KBM-7 (cell line): ENCODE data around the gene PDE1C.
A peak's percentile ranks its signal among the peaks of the same experiment; 100 is the strongest.
"Not testable (repeated sequence)": the region's sequence is repeated elsewhere in the genome, so short reads cannot be mapped to it uniquely, and the experiment has no call there.

ENCODE experiments used
- DNase-seq: peaks from one replicate; pipeline ENCODE4 v3.0.0-alpha.2; 2015
- in situ Hi-C: fragments of 300-500 bp; cut with MboI; formaldehyde crosslinking; loops from 2 replicates; pipeline ENCODE4 v1.14.3; 2020; ENCODE audit warnings: low sequenced_read_pairs, low pct_unique_long_range_greater_than_20kb, mixed read lengths

The PDE1C gene

DNA sequence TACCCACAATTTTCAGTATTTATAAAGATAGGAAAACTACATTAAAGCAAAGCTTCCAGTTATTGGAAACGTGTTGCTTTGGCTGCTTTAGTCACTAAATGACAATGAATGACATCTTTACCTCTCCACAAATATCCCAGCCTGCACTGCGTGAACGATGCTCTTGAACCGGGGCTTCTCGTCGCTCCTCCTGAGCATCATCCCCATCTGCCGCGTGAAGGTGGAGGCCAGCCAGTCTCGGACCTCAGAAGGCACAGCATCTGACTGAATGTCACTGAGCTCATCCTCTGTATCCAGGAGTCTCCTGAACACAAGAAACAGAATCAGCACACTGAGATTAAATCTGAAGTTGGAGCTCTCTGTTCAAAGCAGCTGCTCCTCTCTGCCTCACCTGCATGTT is 191.3 kb downstream of the PDE1C start:
- in situ Hi-C loops, result no loop called here
- no peak for DNase-seq

DNA sequence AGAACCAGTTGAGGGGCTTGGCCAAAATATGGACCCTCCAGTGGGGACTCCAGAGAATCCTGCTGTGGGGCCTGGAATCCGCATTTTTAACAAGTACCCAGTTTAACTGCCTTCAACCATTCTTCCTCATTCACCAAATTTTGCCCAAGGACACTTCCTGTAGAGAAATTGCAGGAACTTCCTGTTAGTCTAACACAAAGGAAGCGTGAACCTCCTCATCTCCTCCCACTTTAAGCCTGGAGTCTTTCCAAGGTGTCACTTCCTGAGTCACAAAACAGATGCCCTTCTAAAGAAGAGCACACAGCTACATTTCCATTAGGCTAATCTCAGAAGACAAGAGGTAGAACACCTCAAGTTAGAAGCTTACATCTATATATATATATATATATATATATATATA is 194.8 kb downstream of the PDE1C start:
- in situ Hi-C loops, result no loop called here
- DNase-seq, result peak; percentile 89

DNA sequence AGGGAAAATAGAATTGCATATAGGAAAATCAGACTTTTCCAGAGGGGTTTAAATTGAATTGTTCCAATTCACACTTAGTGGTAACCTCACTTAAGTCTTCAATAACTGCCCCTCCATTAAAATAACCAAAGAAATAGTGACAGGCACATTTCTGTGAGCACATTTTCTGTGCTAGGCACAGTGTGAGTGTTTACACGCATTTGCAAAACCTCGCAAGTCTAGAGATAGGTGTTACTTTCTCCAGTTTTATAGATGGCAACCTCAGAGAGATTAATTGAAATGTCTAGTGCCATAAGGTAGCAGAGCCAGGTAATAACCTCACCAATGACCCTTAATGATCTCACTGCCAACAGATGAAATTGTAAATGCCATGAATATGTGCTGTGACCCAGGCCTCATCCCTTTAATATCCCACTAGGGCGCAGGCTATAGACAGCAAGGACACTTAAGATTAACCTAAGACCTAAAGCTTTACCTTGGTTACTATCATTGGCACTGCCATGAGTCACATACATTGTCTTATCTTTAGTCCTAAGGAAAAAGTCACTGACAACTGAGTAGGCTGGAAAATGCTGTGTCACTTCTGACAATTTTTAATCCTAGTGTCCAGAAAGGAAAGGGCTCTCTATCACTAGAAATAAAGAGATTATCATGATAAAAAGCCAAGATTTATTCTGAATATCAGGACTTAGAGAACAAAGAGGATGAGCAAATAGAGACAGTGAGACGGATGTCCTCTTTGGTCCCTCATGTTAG is 195.4 kb downstream of the PDE1C start:
- in situ Hi-C loops, result no loop called here
- no peak for DNase-seq

DNA sequence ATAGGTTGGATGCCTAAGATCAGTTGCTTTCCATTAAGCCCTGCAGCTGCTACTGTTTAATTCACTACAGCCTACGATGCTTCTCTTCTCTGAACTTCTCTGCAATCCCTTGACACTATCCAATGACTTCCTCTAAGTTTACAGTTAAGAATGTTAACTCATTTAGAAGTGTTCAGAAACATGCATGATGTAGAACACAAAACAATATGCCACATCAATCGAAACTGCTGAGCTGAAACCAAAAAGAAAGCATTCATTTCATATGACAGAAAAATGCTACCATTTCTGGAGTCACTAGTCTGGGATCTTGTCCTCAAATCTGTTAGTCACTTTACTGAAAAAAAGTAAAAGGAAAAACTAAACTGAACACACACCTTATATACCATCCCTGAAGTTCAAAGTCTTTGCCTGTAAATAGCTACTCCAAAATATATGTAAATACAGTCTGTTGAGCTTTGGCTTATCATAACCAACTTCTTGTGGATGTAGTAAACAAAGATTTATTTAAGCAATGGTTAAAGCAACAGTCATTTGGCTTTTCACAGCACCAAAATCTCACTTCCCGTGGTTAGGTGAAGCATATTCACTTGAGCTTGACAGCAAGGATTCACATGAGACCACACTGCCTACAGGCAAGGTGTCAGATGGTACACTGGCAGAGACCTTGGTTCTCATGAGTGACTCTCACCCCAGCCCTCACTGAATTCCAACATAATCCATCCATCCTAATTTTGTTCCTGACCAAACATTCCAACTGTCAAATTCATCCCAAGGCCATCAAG is 196.2 kb downstream of the PDE1C start:
- in situ Hi-C loops, result no loop called here

DNA sequence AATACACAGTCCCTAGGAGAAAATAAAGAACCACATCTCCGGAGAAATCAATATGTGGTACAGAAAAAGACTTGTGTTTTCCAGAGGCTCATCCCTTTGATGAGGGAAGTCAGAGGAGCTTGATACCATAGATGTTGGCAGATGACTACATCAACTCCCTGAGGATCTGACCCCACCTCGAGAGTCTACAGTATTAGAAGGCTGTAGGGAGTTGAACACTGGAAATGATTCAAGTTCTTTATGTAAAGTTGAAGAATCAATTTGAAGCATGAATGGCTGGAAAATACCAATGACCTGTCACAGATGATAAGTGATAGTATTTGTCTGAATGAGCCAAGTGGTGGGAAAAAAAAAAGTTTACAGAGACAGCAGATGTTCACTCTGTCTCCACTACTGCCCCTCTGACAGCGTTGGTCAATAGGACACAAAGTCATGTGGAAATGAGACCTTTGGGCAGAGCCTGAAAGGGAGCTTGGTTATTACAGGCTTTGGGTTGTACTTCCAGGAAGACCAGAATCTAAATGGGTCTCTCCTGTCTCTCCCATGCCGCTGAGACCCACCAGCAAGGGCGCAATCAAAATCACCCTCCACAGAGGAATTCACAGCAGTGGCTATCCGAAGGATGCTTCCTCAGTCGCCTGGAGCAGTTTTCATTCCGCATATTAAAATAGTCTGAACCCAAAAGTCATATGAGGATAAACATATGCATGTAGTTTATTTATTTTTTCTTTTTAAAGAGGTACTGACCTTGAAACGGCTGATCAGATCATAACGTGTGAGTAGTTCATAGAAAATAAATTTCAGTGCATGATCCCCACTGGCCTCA is 197.4 kb downstream of the PDE1C start:
- in situ Hi-C loops, result no loop called here

More for the DNA sequence above, 196.2 kb downstream of the PDE1C start:
- DNase-seq, result no peak

DNA sequence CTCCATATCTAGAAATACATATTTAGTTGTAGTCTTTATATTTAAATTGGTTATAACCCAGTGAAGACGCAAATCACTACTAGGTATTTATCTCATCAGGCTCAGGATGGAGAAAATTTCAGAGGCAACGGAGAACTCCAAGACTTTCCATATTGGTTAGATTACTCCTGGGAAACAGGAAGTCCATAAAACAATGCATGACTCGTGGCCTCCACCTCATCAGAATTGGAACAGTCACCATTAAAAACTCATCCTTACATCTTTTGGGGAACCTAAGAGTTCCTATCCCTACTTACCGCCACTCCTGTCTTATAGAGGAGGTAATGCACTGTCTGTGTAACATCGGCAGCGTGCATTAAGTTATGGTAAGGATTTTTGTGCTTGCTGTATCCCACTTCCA is 205.6 kb downstream of the PDE1C start:
- in situ Hi-C loops, result no loop called here
- no peak for DNase-seq

More for the DNA sequence above, 197.4 kb downstream of the PDE1C start:
- DNase-seq, result no peak

DNA sequence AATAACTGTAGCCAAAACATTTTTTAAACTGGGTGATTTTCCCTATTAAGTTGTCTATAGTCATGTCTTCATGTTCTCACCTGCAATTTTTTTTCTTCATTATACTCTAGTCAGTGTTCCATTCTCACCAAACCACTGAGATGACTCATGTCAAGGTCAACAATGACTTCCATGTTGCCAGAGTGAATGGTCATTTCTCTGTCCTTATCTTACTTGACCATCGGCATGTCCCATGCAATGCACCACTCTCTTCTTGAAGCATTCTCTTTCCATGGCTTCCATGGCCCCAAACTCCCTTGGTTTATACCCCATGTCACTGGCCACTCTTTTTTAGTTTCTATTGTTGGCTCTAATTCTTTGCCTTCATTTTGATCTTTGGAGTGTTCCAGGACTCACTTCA is 209.3 kb downstream of the PDE1C start:
- no peak for DNase-seq
- in situ Hi-C loops, result no loop called here

DNA sequence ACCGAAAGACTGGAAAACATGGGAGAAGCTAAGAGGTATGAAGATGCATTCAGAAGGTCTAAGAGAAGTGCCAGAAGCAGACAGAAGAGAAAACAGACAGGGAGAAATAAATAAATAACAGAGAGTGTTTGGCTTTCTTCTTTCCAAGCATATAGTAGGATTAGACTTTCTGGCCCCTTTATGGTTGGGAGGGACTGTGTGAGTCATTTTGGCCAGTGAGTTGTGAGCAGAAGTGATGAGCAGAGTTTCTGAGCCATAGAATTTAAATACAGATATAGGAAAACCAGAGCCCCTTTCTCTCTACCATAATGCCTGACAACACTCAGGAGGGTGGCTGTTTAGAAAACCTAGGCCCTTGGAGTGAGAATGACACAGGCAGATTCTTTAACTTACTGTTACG is 212.2 kb downstream of the PDE1C start:
- in situ Hi-C loops, result no loop called here
- no peak for DNase-seq

DNA sequence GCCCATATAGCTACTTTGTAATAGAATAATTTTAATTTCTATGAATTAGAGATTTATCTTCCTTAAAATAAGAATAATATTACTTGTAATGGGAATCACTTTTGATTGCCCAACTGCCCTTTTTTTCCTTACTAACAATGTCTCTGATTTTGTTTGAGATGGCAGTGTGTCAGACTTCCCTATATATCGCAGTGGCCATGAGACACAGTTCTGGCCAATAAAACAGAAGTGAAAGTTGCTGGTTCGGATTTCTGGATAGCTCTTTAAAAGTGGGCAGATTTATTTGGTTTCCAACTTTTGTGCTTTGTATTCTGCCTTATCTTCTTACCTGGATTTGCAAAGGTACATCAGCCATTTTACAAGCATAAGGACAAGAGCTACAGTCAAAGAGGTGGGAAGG is 213.0 kb downstream of the PDE1C start:
- DNase-seq, result no peak
- in situ Hi-C loops, result no loop called here

DNA sequence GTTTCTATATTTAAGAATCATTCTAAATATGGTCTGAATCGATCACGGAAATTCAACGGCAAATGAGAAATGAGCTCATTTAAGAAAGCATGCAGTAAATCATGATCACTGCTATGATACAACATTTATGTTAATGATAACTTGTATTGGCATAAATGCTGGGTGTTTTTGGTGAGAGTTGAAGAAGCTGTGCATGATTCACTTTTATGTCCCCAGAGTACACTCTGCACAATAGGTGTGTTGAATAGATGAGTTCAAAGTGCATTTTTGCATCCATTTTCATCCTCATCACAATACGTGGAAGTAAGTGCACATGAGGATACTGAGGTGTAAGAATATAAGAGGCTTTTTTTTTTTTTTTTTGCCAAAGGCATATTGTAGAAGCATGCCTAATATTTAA is 213.9 kb downstream of the PDE1C start:
- in situ Hi-C loops, result no loop called here
- DNase-seq, result no peak

DNA sequence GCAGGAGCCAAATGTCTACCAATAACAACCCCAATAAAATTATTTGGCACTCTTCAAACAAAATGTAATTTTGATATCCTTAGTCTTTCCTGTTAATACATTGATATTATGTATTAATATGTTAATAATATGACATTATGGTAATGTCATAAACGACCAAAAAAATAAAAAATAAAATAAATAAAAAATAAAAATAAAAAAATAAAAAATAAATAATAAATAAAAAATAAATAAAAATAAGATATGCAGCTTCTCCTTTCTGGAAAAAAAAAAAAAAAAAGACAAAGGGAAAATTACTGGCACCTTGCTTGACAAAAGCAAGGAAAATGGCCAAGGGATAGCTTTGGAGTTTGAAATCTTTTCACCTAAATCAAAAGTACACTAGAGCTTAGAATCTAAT is 214.7 kb downstream of the PDE1C start:
- in situ Hi-C loops, result no loop called here
- DNase-seq, result no peak

DNA sequence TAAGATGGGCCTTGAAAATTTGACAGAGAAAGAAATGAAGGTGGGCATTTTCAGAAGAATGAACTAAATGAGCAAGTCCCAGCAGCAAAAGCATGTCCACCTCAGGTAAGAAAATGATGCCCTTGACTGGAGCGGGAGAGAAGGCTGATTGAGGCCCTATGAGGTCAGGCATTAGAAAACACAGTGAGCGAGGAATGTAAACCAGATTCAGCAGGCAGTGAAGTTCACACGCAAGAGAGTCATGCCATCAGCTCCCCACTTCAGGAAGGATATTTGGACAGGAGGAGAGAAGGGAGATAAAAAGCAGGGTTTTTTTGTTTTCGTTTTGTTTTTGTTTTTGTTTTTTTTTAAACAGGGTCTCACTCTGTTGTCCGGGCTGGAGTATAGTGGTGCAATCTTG is 216.8 kb downstream of the PDE1C start:
- no peak for DNase-seq
- in situ Hi-C loops, result no loop called here

DNA sequence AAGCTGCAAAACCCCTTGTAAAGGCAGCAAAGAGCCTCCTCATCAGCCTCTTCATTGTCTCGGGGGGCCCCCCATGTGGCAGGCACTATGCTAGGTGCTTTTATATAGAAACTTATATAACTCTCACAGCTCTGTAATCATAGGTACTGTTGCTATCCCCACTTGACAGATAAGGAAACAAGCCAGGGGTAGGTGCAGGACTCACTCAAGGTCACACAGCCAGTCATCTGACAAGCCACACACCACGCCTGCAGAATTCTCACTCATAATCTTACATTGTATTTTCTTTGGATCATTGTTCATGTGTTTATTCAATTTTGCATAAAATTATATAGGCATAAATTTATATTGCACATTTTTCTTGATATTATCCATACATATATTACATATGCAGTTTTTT is 217.7 kb downstream of the PDE1C start:
- in situ Hi-C loops, result no loop called here
- DNase-seq, result no peak

DNA sequence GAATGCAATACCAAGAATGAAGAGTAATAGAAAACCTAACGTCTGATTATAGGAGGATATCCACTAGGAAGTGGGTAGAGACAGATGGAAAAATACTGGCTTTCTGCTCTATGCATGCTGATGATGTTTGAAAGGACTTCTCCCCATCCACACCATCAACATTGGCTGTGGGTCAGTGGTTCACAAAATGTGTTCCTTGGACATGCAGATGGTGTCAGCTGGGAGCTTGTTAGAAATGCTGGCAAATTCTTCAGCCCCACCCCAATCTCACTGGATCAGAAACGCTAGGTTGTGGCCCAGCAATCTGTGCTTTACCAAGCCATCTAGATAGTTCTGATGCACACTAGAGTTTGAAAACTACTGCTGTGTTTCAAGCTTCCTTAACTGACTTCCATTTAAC is 219.1 kb downstream of the PDE1C start:
- in situ Hi-C loops, result no loop called here
- DNase-seq, result no peak

DNA sequence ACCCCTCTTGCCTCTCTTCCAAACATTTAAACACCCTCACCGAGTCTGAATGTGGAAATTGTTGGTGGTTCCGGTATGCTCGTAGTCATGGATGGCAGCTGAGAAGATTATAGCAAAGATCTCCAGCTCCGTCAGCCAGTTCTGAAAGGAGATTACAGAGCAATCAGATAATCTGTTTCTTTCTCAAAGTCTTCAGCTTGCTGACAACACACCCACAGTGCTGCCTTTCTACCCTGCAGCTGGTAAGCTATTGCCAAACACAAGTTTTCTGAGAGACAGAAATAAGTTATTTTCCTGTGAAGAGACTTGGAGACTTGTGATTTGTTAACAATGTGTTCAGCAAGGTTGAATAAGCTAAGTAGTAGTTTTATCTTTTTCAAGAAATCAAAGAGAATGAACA is 219.6 kb downstream of the PDE1C start:
- no peak for DNase-seq
- in situ Hi-C loops, result no loop called here

DNA sequence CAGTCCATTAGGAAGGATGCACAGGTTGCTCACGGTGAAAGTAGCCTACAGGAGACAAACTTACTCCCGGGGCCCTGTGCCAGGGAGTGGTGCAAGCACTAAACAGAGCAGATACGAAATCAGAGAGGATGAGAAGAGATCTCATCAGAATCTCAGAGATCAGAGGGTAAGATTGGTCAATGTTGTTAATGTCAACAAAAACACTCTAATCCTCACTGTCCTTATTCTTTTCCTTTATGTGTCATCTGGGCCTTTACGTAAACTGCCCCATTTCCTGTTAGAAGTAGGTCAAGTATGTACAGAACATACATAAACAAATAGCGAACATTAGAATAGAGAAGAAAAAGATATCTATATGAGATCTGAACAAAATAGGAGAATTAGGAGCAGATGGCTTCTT is 220.1 kb downstream of the PDE1C start:
- DNase-seq, result no peak
- in situ Hi-C loops, result no loop called here

DNA sequence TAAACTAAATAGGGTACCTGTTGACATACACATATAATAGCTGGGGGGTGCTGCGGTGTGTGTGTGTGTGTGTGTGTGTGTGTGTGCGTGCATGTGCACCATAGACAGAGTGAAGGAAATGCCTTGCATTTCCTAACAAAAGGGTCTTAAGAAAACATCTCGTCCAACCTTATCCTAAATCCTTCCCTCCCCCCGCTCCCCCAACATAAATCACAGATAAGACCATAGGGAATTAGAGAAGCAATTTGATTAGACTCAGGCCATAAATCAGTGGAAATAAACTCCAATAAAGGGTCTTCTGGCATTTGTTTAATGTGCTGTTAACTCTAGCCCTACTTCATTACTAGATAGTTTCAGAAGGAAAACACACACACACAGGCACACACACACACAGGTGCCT is 234.7 kb downstream of the PDE1C start:
- in situ Hi-C loops, result no loop called here
- DNase-seq, result no peak

DNA sequence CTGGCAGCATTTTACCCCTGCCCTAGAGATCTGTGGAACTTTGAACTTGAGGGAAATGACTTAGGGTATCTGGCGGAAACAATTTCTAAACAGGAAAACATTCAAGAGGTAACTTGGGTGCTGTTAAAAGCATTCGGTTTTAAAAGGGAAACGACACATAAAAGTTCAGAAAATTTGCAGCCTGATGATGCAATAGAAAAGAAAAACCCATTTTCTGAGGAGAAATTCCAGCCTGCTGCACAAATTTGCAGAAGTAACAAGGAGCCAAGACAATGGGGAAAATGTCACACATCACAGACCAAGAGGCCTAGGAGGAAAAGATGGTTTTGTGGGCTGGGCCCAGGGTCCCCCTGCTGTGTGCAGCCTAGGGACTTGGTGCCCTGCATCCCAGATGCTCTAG is 236.6 kb downstream of the PDE1C start:
- in situ Hi-C loops, result not testable (repeated sequence)
- peak; percentile 78 for DNase-seq

DNA sequence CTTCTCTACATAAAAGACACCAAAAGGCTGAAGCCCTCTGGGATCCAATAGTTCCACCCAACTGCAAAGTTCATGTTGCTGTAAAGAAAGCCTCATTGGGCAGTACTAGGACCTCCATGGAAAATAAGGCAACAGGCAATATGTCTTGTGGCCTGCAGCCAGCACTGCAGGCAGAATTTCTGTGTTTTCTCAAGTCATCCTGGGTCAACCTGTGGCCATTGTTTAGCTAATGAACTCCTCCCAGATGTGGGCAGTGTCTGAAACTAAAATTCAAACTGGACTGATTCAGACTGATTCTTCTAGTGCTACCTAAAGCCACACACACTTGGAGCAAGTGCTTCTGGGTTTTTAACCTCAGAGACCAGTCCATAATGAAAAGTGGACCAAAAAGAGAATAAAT is 241.7 kb downstream of the PDE1C start:
- in situ Hi-C loops, result no loop called here
- DNase-seq, result no peak

DNA sequence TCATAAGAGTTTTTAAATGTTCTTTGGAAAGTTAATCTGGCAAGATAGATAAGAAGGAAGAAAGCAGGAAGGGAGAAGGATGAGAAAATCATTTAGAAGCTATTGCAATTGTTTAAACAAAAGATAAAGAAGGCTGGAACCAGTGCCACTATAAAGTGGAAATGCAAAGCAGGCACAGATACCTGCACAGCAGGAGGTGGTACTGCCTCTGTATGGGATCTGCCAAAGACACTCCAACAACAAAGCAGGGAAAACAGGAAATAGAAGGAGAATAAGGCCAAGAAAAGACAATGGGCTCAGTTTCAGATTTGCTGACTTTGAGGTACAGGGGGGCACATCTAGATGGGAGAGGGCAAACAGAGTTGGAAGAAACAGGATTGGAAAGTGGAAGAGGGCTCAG is 244.6 kb downstream of the PDE1C start:
- DNase-seq, result no peak
- in situ Hi-C loops, result no loop called here
